Muscle layer of colon (tissue), 2 donors: ENCODE results near the gene TNNI3.
"Not testable (repeated sequence)": the region's sequence is repeated elsewhere in the genome, so short reads cannot be mapped to it uniquely, and the experiment has no call there.

Source experiments
- H3K27ac ChIP-seq: one replicate; pipeline ENCODE4 v1.7.0; 2013; ENCODE audit warnings: low read depth, mild to moderate bottlenecking, low read length, moderate library complexity
- H3K27me3 ChIP-seq, 2 donors: one replicate each; pipeline ENCODE4 v1.7.0; 2013; ENCODE audit warnings: low read length in 2 of 2, mild to moderate bottlenecking in 2 of 2; ENCODE audit not compliant: insufficient read depth in 2 of 2, control insufficient read depth in 1 of 2
- H3K36me3 ChIP-seq: one replicate; pipeline ENCODE4 v1.7.0; 2013; ENCODE audit warnings: mild to moderate bottlenecking, low read length; ENCODE audit not compliant: insufficient read depth
- H3K4me1 ChIP-seq: one replicate; pipeline ENCODE4 v1.7.0; 2013; ENCODE audit warnings: mild to moderate bottlenecking, low read length; ENCODE audit not compliant: insufficient read depth
- H3K4me3 ChIP-seq, 2 donors: one replicate each; pipeline ENCODE4 v1.7.0; 2013; ENCODE audit warnings: low read length in 2 of 2, low read depth in 1 of 2, mild to moderate bottlenecking in 1 of 2, moderate library complexity in 1 of 2
- H3K9ac ChIP-seq: one replicate; pipeline ENCODE4 v1.7.0; 2013; ENCODE audit warnings: low read length
- H3K9me3 ChIP-seq: one replicate; pipeline ENCODE4 v1.7.0; 2013; ENCODE audit warnings: mild to moderate bottlenecking, low read length
- donor health status: abdominal sarcoma.
- donor health status: Adenocarcinoma of cecum.

TNNI3 gene

GRCh38 chr19:55115446-55116065 lies 42.0 kb downstream of the TNNI3 start:
- Histone ChIP-seq H3K36me3 (peaks cover under 1% of the 10 kb centered on the region), H3K9ac (peak overlapping the region; percentile 91), H3K4me3 (peak overlapping the region; percentile 78 to 89), H3K4me1 (peaks cover 52% of the 10 kb centered on the region), H3K27me3 (no peaks in the 10 kb centered on the region), H3K9me3 (no peaks in the 10 kb centered on the region), H3K27ac (peak overlapping the region; percentile 99)

- Histone ChIP-seq H3K27me3 (no peaks in the 10 kb centered on the region), H3K9ac (peak overlapping the region; percentile 84), H3K36me3 (peaks cover 9% of the 10 kb centered on the region), H3K4me3 (peak overlapping the region; percentile 78 to 89), H3K9me3 (no peaks in the 10 kb centered on the region), H3K4me1 (peaks cover 52% of the 10 kb centered on the region), H3K27ac (peak overlapping the region; percentile 99)
Observed at GRCh38 chr19:55114566-55115145, 42.9 kb downstream of the TNNI3 start.

- peaks cover 20% of the 10 kb centered on the region for H3K36me3 ChIP-seq
- peak overlapping the region; percentile 90 for H3K9ac ChIP-seq
- peaks cover 50% of the 10 kb centered on the region for H3K4me1 ChIP-seq
- peak overlapping the region in 1 of 2 donors; percentile 45 for H3K4me3 ChIP-seq
- H3K27me3 ChIP-seq: no peaks in the 10 kb centered on the region
- no peaks in the 10 kb centered on the region for H3K9me3 ChIP-seq
- H3K27ac ChIP-seq: peak overlapping the region; percentile 99
Observed at GRCh38 chr19:55113570-55114039, 43.9 kb downstream of the TNNI3 start.

- H3K27me3 ChIP-seq: no peaks in the 10 kb centered on the region
Observed at GRCh38 chr19:55112777-55113569, 44.6 kb downstream of the TNNI3 start.

GRCh38 chr19:55112246-55112776 lies 45.2 kb downstream of the TNNI3 start:
- peak overlapping the region in 1 of 2 donors; percentile 45 for H3K4me3 ChIP-seq

More at GRCh38 chr19:55112777-55113569, 44.6 kb downstream of the TNNI3 start:
- Histone ChIP-seq H3K4me1 (peaks cover 44% of the 10 kb centered on the region), H3K36me3 (peaks cover 20% of the 10 kb centered on the region), H3K9ac (peak overlapping the region; percentile 90), H3K27ac (peak overlapping the region; percentile 94), H3K4me3 (peak overlapping the region in 1 of 2 donors; percentile 45), H3K9me3 (no peaks in the 10 kb centered on the region)

GRCh38 chr19:55111238-55111831 lies 46.2 kb downstream of the TNNI3 start:
- Histone ChIP-seq H3K9ac (peak overlapping the region; percentile 13), H3K27me3 (no peaks in the 10 kb centered on the region), H3K4me3 (no peak overlapping the region), H3K27ac (peak overlapping the region; percentile 94), H3K4me1 (peaks cover 44% of the 10 kb centered on the region), H3K9me3 (no peaks in the 10 kb centered on the region), H3K36me3 (peaks cover 28% of the 10 kb centered on the region)

More at GRCh38 chr19:55112246-55112776, 45.2 kb downstream of the TNNI3 start:
- no peaks in the 10 kb centered on the region for H3K9me3 ChIP-seq
- peaks cover 20% of the 10 kb centered on the region for H3K36me3 ChIP-seq
- H3K9ac ChIP-seq: peak overlapping the region; percentile 90
- H3K27me3 ChIP-seq: no peaks in the 10 kb centered on the region
- H3K27ac ChIP-seq: peak overlapping the region; percentile 94
- peaks cover 44% of the 10 kb centered on the region for H3K4me1 ChIP-seq

- Histone ChIP-seq H3K36me3 (peaks cover 32% of the 10 kb centered on the region), H3K27ac (peak overlapping the region; percentile 27), H3K4me1 (peaks cover 31% of the 10 kb centered on the region), H3K4me3 (no peak overlapping the region), H3K9ac (no peak overlapping the region), H3K27me3 (no peaks in the 10 kb centered on the region), H3K9me3 (no peaks in the 10 kb centered on the region)
Observed at GRCh38 chr19:55109527-55110291, 47.8 kb downstream of the TNNI3 start.

- H3K27me3 ChIP-seq, H3K4me3 ChIP-seq, H3K9me3 ChIP-seq, H3K9ac ChIP-seq, H3K4me1 ChIP-seq, H3K27ac ChIP-seq: not testable (repeated sequence)
- peaks cover 47% of the 10 kb centered on the region for H3K36me3 ChIP-seq
Observed at GRCh38 chr19:55107252-55107651, 50.3 kb downstream of the TNNI3 start.

GRCh38 chr19:55106591-55106990 lies 50.9 kb downstream of the TNNI3 start:
- Histone ChIP-seq H3K9me3 (no peaks in the 10 kb centered on the region), H3K36me3 (peaks cover 54% of the 10 kb centered on the region), H3K9ac (no peak overlapping the region), H3K4me1 (peaks cover 4% of the 10 kb centered on the region), H3K27ac (no peak overlapping the region), H3K4me3 (no peak overlapping the region), H3K27me3 (no peaks in the 10 kb centered on the region)

GRCh38 chr19:55105237-55105636 lies 52.3 kb downstream of the TNNI3 start:
- no peaks in the 10 kb centered on the region for H3K4me1 ChIP-seq
- no peak overlapping the region for H3K4me3 ChIP-seq
- no peaks in the 10 kb centered on the region for H3K27me3 ChIP-seq
- no peak overlapping the region for H3K27ac ChIP-seq
- H3K36me3 ChIP-seq: peaks cover 61% of the 10 kb centered on the region
- H3K9me3 ChIP-seq: no peaks in the 10 kb centered on the region
- no peak overlapping the region for H3K9ac ChIP-seq
